ENCODE results near the gene HRG.

GRCh38 chr3:186679151-186679550 lies 13.3 kb downstream of the HRG start:
- no peak for TF ChIP-seq CTCF (IDR thresholded peaks at IDR 0.05)
- no peak for TF ChIP-seq POLR2A (IDR thresholded peaks at IDR 0.05)

Measured in esophagus squamous epithelium (tissue), 4 donors.